Measurements from ENCODE around the gene ZBTB16. TPM values are rescaled to one million over a fixed set of nuclear protein-coding genes. Genes with fewer than 3 reads are reported as not detected.

ZBTB16 gene
- total and polyA plus RNA-seq, 10 donors = 1.5 to 85.6 (median 42.1) TPM

- H3K27ac ChIP-seq = peak overlapping the region in 1 of 8 donors; percentile 8
- intact Hi-C loops (cut with DNase I; ENCODE audit: low total_unique reads) = no loop called here
Observed at GRCh38 chr11:114219559-114220349, 160.2 kb downstream of the ZBTB16 start.

GRCh38 chr11:114221037-114221436 is 161.5 kb downstream of the ZBTB16 start:
- intact Hi-C loops (cut with DNase I; ENCODE audit: low total_unique reads) = no loop called here
- WGBS, 5 donors = 88 to 100% (median 91%) methylated on average over 2 of the region's 2 CpGs
- no peak for DNase-seq
- Histone ChIP-seq H3K27me3 (replicated peaks in 1 of 7) (no peaks in the 10 kb centered on the region), H3K36me3 (peaks cover 0 to 32% (median 0%) of the 10 kb centered on the region in 6 donors), H3K27ac (no peak overlapping the region), H3K4me3 (no peak overlapping the region), H3K4me1 (peaks cover 0 to 40% (median 14%) of the 10 kb centered on the region in 6 donors), H3K9me3 (no peaks in the 10 kb centered on the region)
- TF ChIP-seq POLR2A (IDR thresholded peaks at IDR 0.05) (no peak), CTCF (IDR thresholded peaks at IDR 0.05 in 8 of 11, conservative IDR thresholded peaks at IDR 0.05 in 3 of 11) (no peak), POLR2AphosphoS5 (IDR thresholded peaks at IDR 0.05) (no peak)

More at GRCh38 chr11:114219559-114220349, 160.2 kb downstream of the ZBTB16 start:
- Histone ChIP-seq H3K27me3 (replicated peaks in 1 of 7) (no peaks in the 10 kb centered on the region), H3K4me1 (peaks cover 0 to 50% (median 18%) of the 10 kb centered on the region in 6 donors), H3K9me3 (no peaks in the 10 kb centered on the region), H3K36me3 (peaks cover 0 to 32% (median 0%) of the 10 kb centered on the region in 6 donors), H3K4me3 (no peak overlapping the region)
- DNase-seq = no peak
- TF ChIP-seq POLR2AphosphoS5 (IDR thresholded peaks at IDR 0.05) (no peak), POLR2A (IDR thresholded peaks at IDR 0.05) (no peak), CTCF (IDR thresholded peaks at IDR 0.05 in 8 of 11, conservative IDR thresholded peaks at IDR 0.05 in 3 of 11) (no peak)
- WGBS, 5 donors = 65 to 81% (median 66%) methylated on average over 6 of the region's 6 CpGs

GRCh38 chr11:114225661-114226060 is 166.2 kb downstream of the ZBTB16 start:
- Histone ChIP-seq H3K4me3 (no peak overlapping the region), H3K9me3 (no peaks in the 10 kb centered on the region), H3K27ac (no peak overlapping the region), H3K27me3 (replicated peaks in 1 of 7) (no peaks in the 10 kb centered on the region), H3K36me3 (peaks cover 0 to 35% (median 0%) of the 10 kb centered on the region in 6 donors), H3K4me1 (peaks cover 0 to 45% (median 5%) of the 10 kb centered on the region in 6 donors)
- no peak for DNase-seq
- WGBS, 5 donors = 85 to 100% (median 94%) methylated on average over 1 of the region's 1 CpG
- TF ChIP-seq POLR2A (IDR thresholded peaks at IDR 0.05) = no peak
- no peak for TF ChIP-seq CTCF (IDR thresholded peaks at IDR 0.05 in 8 of 11, conservative IDR thresholded peaks at IDR 0.05 in 3 of 11)
- TF ChIP-seq POLR2AphosphoS5 (IDR thresholded peaks at IDR 0.05) = no peak
- intact Hi-C loops (cut with DNase I; ENCODE audit: low total_unique reads) = no loop called here

- 15 to 43% (median 34%) methylated on average over 5 of the region's 5 CpGs for WGBS, 5 donors
- no peak for DNase-seq
- H3K4me3 ChIP-seq = no peak overlapping the region
- intact Hi-C loops (cut with DNase I; ENCODE audit: low total_unique reads) = no loop called here
- peak in 2 of 3 donors; percentile 41 to 54 for TF ChIP-seq POLR2AphosphoS5 (IDR thresholded peaks at IDR 0.05)
- TF ChIP-seq POLR2A (IDR thresholded peaks at IDR 0.05) = no peak
- TF ChIP-seq CTCF (IDR thresholded peaks at IDR 0.05 in 8 of 11, conservative IDR thresholded peaks at IDR 0.05 in 3 of 11) = no peak
- H3K9me3 ChIP-seq = no peaks in the 10 kb centered on the region
- no peaks in the 10 kb centered on the region for H3K27me3 ChIP-seq (replicated peaks in 1 of 7)
- H3K36me3 ChIP-seq = peaks cover 0 to 33% (median 0%) of the 10 kb centered on the region in 6 donors
- H3K4me1 ChIP-seq = peaks cover 0 to 45% (median 5%) of the 10 kb centered on the region in 6 donors
- H3K27ac ChIP-seq = no peak overlapping the region
Observed at GRCh38 chr11:114226356-114226755, 166.8 kb downstream of the ZBTB16 start.

Data from spleen (tissue), 11 donors.